ENCODE measurements around the gene ABHD17A.

Gene ABHD17A

DNA sequence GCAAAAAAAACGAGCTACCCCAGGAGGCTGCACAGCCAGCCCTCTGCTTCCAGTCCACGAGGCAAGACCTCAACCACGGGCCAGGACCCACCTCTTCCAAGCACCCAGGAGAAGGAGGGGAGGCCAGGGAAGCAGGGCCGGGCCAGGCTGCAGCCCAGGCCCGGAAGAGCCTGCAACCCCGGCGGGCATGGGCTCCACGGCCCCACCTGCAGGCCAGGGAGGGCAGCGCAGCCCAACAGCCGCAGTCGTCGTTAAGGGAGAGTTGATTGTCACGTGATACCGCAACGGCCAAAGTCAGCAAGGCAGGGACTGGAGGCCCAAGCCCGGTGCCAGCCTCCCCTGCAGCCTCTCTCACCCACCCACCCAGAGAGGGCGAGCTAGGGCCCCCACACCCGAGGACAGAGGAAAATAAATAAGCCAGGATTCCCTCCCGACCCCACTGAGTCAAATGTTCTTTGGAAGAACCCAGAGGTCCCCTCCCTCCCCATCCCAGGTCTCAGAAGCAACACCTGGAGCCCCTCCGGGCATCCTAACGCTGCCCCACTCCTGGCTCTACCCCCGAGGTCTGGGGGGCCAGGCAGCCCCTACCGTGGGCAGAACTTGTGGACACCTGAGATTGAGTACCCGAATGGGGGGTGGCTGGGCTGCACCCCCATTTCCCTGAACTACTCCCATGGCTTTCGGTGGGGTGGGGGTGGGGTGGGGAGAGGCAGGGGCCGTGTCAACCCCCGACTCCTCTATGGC, 31.8 kb downstream of the ABHD17A start:
- no peak for DNase-seq (ENCODE audit: low read depth, low spot score)

DNA sequence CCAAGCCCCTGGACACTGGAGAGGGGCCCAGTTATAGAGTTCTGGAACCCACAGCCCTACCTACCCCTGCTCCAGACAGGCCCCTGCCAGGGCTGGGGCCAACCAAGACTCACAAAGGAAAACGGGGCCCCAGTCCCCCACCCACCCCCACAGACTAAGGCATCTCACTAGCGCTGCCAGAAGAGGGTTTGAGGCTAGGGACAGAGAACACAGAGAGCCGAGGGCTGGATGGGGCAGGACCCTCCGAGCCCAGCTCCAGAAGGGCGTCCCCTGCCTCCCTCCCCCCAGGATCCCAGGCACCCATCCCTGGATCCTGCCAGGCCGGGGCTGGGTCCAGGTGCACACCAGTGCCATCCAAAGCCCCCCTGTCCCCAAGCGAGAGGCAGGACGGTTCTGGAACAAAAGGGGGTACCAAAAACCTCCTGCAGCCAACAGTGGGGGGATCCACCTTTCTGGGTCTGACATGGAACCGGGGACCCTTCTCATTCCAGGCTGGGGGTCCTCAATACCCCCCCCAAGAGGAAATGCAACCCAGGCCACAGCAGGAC, 32.6 kb downstream of the ABHD17A start:
- no peak for DNase-seq (ENCODE audit: low read depth, low spot score)

DNA sequence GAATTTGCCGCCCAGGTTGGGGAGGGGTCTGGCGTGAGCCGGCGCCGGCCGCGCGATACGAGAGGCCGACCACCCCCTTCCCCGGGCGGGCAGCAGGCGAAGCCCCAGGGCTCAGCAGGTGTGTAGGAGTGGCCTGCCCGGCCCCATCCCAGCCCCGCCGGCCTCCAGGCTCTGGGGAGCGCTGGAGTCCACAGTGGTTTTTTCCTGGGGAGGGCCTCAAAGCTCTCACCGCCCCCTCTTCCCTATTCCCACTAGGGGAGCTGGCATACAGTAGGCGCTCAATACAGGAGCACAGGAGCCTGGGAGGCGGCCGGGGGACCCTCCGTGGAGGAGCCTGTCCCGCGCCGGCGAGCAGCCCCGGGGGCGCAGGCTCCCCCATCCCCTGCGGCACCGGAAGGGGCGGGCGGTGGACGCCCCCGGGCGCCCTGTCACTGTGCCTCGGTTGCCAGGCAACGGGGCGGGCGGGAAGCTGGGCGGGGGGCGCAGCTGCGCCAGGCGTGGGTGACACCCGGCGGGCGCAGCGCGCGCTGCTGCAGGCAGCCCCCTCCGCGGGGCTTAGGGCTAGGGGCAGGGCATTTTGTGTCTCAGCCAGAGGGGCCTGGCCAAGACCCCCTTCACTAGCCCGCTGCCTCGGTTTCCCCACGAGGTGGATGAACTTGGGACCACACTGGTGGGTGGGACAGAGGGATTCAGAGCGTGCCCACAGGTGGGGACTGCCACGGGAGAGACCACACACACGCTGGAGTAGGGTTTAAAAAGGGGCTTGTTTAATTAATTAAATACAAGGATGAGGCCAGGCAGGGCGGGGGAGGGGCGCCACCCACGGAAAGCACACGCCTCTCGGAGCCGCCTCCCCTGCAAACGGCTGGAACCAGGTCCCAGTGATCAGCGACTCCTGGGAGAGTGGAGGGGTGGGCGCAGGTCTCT, 33.4 kb downstream of the ABHD17A start:
- no peak for DNase-seq (ENCODE audit: low read depth, low spot score)

DNA sequence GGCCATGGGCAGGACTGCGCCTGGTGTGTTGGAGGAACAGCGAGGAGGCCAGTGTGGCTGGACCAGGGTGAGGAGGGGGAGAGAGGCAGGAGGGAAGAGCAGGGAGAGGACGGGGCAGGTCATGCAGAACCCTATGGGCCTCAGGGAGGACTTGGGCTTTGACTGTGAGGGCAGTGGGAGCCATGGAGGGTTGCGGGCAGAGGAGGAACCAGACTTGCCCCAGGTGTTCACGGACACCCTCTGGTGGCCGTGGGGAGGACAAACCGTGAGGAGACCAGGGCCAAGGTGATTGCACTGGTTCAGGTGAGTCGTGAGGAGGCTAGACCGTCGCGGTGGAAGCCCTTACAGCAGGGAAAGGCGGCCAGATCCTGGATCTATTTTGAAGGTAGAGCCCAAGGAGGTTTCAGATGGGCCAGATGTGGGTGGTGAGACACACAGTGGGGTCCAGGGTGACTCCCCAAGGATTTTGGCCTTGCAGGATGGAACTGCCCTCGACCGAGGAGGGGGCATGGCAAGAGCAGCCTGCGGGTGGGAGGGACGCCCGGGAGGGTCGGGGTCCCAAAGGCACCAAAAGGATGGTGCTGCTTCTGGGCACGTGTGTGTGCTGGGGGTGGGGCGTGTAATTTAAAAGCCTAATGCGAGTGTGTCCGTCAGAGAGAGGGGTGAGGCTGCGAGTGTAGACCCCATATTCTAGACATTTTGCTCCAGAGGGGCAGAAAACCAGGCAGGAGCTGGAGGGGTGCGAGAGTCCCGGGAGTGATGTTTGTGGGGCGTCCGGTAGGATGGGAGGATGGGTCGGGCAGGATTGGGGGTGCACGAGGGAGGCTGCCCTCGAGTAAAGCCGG, 34.3 kb downstream of the ABHD17A start:
- no peak for DNase-seq (ENCODE audit: low read depth, low spot score)

DNA sequence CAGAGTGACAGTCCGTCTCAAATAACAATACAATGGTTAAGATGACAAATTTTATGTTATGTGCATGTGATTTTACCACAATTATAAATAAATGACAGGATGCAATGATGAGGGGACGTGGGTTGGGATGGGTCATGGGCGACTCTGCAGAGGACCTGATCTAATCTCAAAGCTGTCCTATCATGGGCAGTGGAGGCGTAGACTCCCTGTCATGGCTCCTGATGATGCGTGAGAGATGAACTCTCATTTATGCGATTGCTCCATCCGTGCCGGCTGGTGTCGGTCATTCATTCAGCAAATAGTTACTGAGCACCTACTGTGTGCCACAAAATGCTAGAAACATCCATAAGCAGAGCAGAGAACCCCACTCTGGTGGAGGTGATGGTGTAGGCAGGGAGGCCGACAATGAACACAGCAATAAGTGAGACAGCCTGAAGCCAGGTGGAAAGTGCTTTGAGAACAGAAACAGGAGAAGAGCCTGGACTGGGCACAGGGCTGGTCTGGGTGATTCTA, 35.4 kb downstream of the ABHD17A start:
- no peak for DNase-seq (ENCODE audit: low read depth, low spot score)

DNA sequence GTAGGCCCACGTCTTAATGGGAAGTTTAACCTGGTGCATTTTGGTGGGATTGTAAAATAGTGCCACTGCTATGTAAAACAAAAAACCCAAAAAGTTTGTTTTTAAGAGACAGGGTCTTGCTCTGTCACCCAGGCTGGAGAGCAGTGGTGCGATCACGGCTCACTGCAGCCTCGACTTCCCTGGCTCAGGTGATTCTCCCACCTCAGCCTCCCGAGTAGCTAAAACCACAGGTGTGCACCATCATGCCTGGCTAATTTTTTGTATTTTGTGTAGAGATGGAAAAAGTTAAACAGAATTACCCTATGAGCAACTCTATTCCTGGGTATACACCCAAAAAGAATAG, 36.2 kb downstream of the ABHD17A start:
- DNase-seq (ENCODE audit: low read depth, low spot score), result no peak

DNA sequence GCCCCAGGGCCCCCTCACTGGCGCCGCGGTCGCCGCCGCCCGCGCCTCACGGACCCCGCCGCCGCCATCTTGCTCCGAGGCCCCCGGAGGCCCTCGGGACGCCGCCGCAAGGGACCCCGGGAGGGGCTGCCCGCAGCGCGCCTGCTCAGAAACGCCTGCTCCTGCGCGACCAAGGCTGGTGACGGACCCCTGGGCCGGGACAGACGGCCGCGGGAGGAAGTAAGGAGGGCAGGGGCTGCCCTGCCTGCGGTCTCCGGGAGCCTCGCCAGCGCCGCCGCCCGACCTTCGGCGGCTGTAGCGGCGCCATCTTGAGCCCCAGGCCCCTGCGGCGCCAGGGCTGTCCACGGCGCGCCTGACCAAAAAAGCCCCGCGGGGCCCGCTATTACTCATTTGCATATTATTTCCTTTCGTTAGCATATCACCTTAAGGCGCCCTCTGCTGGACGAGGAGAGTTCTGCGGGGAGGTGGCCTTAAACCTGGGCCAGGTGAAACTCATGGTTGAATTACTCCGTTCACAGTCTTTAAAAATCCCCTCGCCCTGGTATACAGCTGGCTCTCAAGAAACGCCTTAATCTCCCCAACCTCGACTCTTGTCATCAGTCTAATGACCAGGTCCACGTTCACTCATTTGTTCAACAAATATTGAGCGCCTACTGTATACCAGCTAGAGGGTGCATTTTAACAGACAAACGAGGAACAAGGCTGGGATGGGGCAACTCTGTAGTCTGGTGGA, 36.7 kb downstream of the ABHD17A start, which contains the start of gene REXO1:
Gene REXO1 (minus strand): TSS at position 85 of the 733 bp plus-strand sequence. CDS start 125 bp downstream, outside the sequence.
- peak; percentile 60 for DNase-seq (ENCODE audit: low read depth, low spot score)

DNA sequence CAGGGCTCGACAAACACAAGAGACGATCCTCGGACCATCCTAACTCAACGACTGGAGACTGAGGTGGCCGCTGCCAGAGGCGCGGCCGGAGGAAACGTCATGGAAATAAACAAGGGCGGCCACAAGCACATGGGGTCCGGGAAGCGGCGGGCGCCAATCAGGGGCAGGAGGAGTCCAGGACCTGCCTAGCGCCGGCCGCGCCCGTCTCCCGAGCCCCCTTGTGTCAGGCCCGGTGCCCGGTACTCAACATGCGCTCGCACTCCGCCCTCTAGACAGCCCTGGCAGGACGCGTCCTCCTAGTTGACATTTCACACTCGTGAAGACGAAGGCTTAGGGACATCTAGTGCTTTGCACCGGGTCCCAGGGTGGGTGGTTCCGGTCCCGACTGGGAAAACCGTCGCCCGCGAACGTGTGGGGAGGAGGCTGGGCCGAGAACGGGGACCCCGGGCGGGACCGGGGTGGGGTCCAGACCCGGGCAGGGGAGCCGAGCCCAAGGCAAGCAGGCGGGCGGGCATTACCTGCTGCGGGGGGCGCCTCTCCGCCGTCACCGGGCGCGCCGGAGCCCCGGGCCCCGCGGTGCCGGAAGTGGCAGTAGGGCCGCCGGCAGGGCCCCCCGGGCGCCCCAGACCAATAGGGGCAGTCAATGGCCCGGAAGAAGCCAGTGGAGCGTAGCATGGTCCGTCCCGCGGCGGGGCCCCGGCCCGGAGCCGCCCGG, 37.5 kb downstream of the ABHD17A start:
- no peak for DNase-seq (ENCODE audit: low read depth, low spot score)

DNA sequence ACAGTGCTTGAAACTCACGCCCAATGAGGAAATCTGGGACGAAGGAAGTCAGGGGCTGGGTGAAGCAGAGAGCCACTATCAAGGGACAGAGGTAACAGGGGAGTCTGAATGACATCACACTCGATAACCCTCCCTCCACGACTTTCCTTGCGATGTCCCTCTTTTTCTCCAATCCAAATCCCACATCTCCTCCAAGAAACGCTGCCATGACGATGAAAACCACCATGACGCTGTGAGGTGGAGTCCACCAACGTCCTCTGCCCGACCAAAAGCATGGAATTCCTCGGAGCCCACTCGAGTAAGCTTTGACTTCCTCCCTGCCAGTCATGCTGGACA, 38.0 kb downstream of the ABHD17A start:
- no peak for DNase-seq (ENCODE audit: low read depth, low spot score)

DNA sequence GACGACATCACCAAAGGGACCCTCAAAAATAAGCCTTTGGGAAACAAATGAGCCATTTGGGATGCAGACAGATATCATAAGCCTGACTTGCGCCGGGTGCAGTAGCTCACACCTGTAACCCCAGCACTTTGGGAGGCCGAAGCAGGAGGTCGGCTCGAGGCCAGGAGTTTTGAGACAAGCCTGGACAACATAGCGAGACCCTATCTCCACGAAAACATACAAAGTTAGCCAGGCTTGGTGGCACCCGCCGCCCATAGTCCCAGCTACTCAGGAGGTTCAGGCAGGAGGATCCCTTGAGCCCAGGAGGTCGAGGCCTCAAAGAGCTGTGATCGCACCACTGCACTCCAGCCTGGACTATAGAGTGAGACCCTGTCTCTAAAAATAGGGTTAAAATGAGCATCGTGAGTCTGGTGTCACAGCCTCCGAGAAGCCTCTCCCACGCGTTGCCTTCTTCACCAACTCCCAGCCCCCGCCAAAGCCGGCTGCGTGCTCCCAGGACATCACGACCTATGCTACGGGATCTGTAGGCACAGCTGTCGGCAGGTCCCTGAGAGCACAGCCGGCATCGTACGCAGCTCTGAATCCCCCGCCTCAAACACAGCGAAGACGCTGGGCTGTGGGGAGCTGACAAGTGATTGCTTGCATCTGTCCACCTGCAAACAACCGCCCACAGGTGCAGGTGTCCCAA, 38.6 kb downstream of the ABHD17A start:
- no peak for DNase-seq (ENCODE audit: low read depth, low spot score)

DNA sequence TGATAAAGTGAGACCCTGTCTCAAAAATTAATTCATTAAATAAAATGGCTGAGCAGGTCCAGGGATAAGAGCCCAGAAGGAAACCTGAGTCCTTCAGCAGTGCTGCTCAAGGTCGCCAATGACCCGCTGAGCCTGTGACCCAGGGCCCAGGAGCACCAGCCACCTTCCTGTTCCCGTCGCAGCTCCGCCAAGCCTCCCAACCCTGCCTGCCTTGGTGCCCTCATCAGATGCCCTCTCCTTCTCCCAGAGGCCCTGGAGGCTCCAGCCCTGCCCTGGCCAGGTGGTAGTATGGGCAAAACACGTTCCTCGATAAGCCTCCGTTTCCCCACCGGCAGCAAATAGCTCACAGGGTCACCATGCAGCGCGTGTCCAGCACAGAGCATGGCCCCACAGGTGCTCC, 39.7 kb downstream of the ABHD17A start:
- DNase-seq (ENCODE audit: low read depth, low spot score), result no peak

DNA sequence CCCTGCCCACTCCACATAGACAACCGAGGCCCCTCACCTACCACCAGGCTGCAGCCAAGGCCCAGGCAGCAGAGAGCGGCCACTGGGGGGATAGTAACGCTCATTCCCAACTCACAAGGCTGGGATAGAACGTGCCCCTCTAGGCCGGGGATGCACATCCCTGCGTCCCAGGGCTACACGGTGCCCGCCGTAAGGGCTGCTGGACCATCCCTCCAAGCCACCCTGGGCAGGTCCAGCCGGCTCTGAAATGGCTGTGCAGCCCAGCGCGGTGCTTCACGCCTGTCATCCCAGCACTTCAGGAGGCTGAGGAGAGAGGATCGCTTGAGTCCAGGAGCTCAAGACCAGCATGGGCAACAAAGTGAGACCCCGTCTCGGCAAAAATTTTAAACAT, 40.2 kb downstream of the ABHD17A start:
- DNase-seq (ENCODE audit: low read depth, low spot score), result no peak

DNA sequence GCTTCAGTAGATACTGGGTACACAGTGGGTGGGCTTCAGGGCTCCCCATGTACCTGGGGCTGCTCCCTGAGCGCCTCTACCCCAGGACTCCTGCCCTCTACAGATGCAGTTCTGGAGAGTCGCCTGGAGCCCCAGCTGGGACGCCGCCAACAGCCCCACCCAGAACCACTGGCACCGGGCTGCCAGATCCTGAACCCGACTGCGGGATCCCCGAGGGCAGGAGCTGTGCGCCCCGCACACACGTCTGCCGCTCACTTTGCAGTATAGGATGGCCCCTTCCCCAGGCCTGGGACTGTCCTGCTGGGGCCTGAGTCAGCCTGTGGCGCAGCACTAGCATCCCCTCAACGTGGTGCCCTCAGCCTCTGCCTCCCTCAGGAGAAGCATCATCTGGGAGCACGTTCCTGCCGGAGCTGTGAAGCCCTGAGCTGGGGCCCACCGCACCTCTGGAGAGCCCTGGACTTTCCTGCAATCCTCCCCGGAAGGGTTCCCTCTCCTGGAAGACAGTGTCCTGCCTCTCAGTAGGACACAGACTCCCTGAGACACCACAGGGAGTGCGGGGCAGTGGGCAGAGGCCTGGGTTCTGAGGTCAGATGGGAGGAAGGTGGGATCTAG, 40.7 kb downstream of the ABHD17A start:
- no peak for DNase-seq (ENCODE audit: low read depth, low spot score)

DNA sequence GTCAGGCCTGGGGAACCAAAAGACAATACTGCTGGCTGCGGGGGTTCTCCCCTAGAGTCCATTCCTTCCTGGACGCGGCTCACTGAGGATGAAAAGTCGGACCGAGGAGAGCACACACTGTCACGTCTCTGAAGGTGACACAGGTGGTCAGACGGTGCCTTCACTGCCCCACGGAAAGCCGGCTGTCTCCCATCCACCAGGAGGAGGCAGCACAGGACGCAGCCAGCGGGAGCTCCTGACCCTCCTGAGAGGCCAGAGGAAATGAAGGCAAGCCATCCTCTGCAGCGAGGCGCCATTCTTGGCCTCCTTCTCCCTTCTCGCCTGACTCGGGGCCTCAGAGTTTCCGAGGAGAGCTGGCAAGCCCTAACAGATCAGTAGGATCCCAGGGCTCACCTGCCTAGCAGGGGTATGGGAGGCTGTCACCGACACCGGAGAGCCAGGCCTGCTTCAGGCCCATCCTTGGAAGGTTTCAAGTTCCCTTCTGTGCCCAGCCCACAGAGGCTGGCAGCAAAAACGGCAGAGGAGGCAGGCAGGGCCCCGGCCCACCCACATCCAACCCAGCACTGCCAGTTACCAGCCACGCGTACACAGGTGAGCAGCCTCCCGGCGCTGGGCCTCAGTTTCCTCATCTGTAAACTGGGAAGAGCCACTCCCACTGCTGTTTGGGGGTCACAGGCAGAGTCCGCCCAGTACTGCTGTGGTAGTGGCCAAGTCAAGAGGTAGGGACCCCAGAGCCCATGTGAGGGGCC, 41.5 kb downstream of the ABHD17A start:
- DNase-seq (ENCODE audit: low read depth, low spot score), result no peak

DNA sequence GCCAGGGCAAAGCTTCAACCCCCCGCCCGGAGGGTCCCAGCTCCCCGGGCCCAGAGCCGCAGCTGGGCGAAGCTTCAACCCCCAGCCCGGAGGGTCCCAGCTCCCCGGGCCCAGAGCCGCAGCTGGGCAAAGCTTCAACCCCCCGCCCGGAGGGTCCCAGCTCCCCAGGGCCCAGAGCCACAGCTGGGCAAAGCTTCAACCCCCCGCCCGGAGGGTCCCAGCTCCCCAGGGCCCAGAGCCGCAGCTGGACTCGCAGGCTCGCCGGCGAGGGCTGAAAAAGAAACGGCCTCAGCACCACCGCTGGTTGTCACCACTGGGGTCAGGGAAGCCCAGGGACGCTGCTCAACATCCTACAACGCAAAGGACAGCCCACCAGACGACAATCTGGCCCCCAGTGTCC, 42.2 kb downstream of the ABHD17A start:
- DNase-seq (ENCODE audit: low read depth, low spot score), result no peak

DNA sequence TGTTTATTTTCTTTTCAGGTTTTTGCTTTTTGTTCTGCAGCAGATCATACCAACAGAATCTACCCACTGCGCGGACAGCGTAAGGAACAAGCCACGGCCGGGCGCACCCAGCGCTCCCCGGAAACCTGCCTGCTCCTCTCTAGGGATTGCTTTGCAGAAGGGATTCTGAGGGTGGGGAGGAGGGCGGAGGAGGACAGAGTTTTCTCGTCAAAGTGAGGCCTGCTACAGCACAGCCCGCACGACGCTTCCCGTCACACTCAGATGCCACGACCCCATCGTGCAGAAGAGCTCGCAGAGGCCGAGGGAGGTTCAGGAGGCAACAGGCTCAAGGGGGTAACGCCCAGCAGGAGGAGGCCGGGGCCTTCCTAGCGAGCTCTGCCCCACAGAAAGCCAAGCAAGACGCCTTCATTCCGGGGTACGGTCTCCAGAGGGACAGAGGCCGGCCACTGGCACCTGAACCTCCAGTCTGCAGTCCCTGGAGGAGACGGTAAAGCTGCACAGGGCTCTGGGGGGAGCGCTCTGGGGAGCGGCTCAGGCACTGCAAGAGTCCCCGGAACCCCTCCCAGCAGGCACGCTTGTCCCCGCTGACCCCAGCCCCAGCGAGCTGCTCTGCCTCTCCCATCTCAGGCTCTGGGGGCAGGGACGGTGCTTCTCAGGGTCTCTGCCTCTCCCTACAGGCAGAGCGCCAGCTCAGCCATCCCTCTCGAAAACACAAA, 43.9 kb downstream of the ABHD17A start:
- DNase-seq (ENCODE audit: low read depth, low spot score), result no peak

DNA sequence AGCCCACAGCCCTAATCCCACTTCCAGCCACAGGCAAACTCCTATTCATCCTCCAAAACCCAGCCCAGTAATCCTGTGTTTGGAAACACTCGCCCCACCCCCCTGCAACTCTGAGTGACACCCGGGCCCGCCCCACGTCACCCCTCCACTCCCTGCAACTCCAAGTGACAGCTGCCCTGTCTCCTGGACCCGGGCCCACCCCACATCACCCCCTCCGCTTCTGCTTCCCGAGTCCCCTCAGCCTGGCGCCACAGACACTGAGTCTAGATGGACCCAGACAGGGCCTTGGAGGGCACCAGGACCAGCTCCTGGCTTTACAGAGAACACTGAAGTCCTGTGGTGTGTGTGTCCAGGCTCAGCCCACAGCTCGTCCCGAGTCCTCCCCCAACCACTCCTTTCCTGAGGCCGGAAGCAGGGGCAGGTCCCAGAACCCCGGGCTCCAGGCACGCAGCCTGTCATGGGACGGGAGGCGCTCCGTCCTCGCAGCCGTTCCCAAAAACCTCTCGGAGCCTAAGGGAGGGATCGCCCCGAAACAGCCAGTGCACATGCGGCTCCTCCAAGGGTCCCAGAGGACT, 44.7 kb downstream of the ABHD17A start:
- no peak for DNase-seq (ENCODE audit: low read depth, low spot score)
